ENCODE data around the gene CSF1.

GRCh38 chr1:109931911-109932636 lies 21.4 kb downstream of the CSF1 start:
- no peak for TF ChIP-seq CTCF (conservative IDR thresholded peaks at IDR 0.05)
- TF ChIP-seq ZFX (IDR thresholded peaks at IDR 0.05) = no peak
